H1 (cell line): ENCODE results near the gene GJB6. TPM values are rescaled to one million over a fixed set of nuclear protein-coding genes. Genes with fewer than 3 reads are reported as not detected.

ENCODE experiments used
- CTCF ChIA-PET: fragments of 300-600 bp; sonication (Branson Sonifier 250); formaldehyde crosslinking; loops from one replicate; lab custom pipeline; 2021; ENCODE audit not compliant: partially characterized antibody; lab: Charles Lee
- POLR2A ChIA-PET: fragments of 300-600 bp; sonication (Branson Sonifier 250); formaldehyde crosslinking; loops from one replicate; lab custom pipeline; 2021; ENCODE audit warnings: inconsistent platforms; ENCODE audit not compliant: partially characterized antibody; lab: Charles Lee
- DNase-seq, 2 experiments: peaks; one replicate each; pipeline versions ENCODE4 v3.0.0 to v3.0.0-alpha.2; 2010 to 2022; ENCODE audit warnings: low spot score in 2 of 2, low read depth in 1 of 2, mixed read lengths in 1 of 2
- FAIRE-seq: peaks from 2 replicates; lab custom pipeline; 2011; peaks lifted over from hg19 to GRCh38; lab: Jason Lieb, UNC
- H2AFZ ChIP-seq: 2 replicates; pipeline ENCODE4 v1.8.1; 2012; ENCODE audit warnings: low read length, inconsistent platforms
- H2AK5ac ChIP-seq: 2 replicates; pipeline ENCODE4 v1.6.1; 2013; ENCODE audit warnings: low read depth, low read length
- H2BK120ac ChIP-seq: replicated peaks from 2 replicates; pipeline ENCODE3; 2013; ENCODE audit warnings: low read depth, low read length, inconsistent platforms
- H2BK12ac ChIP-seq: 2 replicates; pipeline ENCODE4 v1.6.1; 2013; ENCODE audit warnings: low read depth, low read length
- H2BK15ac ChIP-seq: 2 replicates; pipeline ENCODE4 v1.6.1; 2013; ENCODE audit warnings: low read length
- H2BK20ac ChIP-seq: 2 replicates; pipeline ENCODE4 v1.6.1; 2013; ENCODE audit warnings: low read length
- H2BK5ac ChIP-seq: 2 replicates; pipeline ENCODE4 v1.6.1; 2013; ENCODE audit warnings: low read depth, low read length
- H3K14ac ChIP-seq: 2 replicates; pipeline ENCODE4 v1.6.1; 2013; ENCODE audit warnings: inconsistent platforms; ENCODE audit not compliant: insufficient read length
- H3K18ac ChIP-seq: 2 replicates; pipeline ENCODE4 v1.6.1; 2013; ENCODE audit warnings: low read length; ENCODE audit errors: extremely low read depth
- H3K23ac ChIP-seq: 2 replicates; pipeline ENCODE4 v1.6.1; 2013; ENCODE audit warnings: inconsistent platforms; ENCODE audit not compliant: insufficient read length
- H3K23me2 ChIP-seq: 2 replicates; pipeline ENCODE4 v1.6.1; 2013; ENCODE audit warnings: low read depth, low read length
- H3K27ac ChIP-seq: 2 replicates; pipeline ENCODE4 v1.6.1; 2011; ENCODE audit warnings: low read depth, low read length, inconsistent platforms
- H3K27me3 ChIP-seq, 4 experiments: replicated peaks in 1 of 4; 1 replicate in 1 of 4; 2 replicates in 3 of 4; pipeline versions ENCODE4 v1.6.1 to v1.8.1; 2011 to 2013; ENCODE audit warnings: low read length in 3 of 4, mild to moderate bottlenecking in 3 of 4, inconsistent platforms in 2 of 4, mixed read lengths in 2 of 4, moderate library complexity in 1 of 4; ENCODE audit not compliant: control insufficient read depth in 3 of 4, insufficient read depth in 3 of 4; ENCODE audit errors: extremely low read depth in 1 of 4
- H3K36me3 ChIP-seq, 4 experiments: 2 replicates each; pipeline versions ENCODE4 v1.6.1 to v1.8.1; 2011 to 2013; ENCODE audit warnings: mild to moderate bottlenecking in 4 of 4, low read length in 3 of 4, moderate library complexity in 2 of 4, control low read depth in 1 of 4, inconsistent platforms in 1 of 4; ENCODE audit not compliant: insufficient read depth in 4 of 4, control insufficient read depth in 2 of 4
- H3K4ac ChIP-seq: replicated peaks from 2 replicates; pipeline ENCODE3; 2013; ENCODE audit warnings: low read length, low read depth, mixed read lengths, inconsistent platforms; ENCODE audit not compliant: insufficient read length
- H3K4me1 ChIP-seq, 4 experiments: replicated peaks in 1 of 4; 1 replicate in 1 of 4; 2 replicates in 3 of 4; pipeline versions ENCODE4 v1.6.1 to v1.8.1; 2011 to 2013; ENCODE audit warnings: low read length in 3 of 4, inconsistent platforms in 2 of 4, mixed read lengths in 1 of 4; ENCODE audit not compliant: insufficient read depth in 4 of 4, control insufficient read depth in 3 of 4
- H3K4me2 ChIP-seq, 2 experiments: 2 replicates each; pipeline versions ENCODE4 v1.6.1 to v1.8.1; 2011 to 2013; ENCODE audit warnings: low read depth in 2 of 2, low read length in 2 of 2, control low read depth in 1 of 2, inconsistent platforms in 1 of 2, mild to moderate bottlenecking in 1 of 2; ENCODE audit not compliant: insufficient read depth in 1 of 2
- H3K4me3 ChIP-seq, 4 experiments: fragments of 200-600, 300-600 bp in 1 of 4; sonication (generic), shearing (Covaris generic), sonication (Bioruptor Twin) in 1 of 4; 2 replicates each; pipeline versions ENCODE4 v1.5.1 to v1.8.1; 2011 to 2016; ENCODE audit warnings: low read length in 4 of 4, low read depth in 3 of 4, control low read depth in 2 of 4, inconsistent platforms in 2 of 4, mild to moderate bottlenecking in 2 of 4, mixed read lengths in 1 of 4, moderate library complexity in 1 of 4; ENCODE audit not compliant: insufficient read depth in 2 of 4; ENCODE audit errors: extremely low read depth in 1 of 4
- H3K56ac ChIP-seq: replicated peaks from 2 replicates; pipeline ENCODE3; 2013; ENCODE audit warnings: low read depth, mild to moderate bottlenecking, mixed read lengths, low read length, inconsistent platforms; ENCODE audit not compliant: insufficient read length
- H3K79me1 ChIP-seq: 2 replicates; pipeline ENCODE4 v1.6.1; 2013; ENCODE audit warnings: low read depth, low read length, control low read depth
- H3K79me2 ChIP-seq, 2 experiments: 2 replicates each; pipeline versions ENCODE4 v1.6.1 to v1.8.1; 2012 to 2013; ENCODE audit warnings: low read length in 2 of 2, mild to moderate bottlenecking in 2 of 2, inconsistent platforms in 1 of 2; ENCODE audit not compliant: insufficient read depth in 2 of 2, control insufficient read depth in 1 of 2
- H3K9ac ChIP-seq, 4 experiments: replicated peaks in 1 of 4; 1 replicate in 1 of 4; 2 replicates in 3 of 4; pipeline versions ENCODE4 v1.6.1 to v1.8.1; 2011 to 2013; ENCODE audit warnings: low read depth in 3 of 4, low read length in 3 of 4, control low read depth in 2 of 4, mild to moderate bottlenecking in 2 of 4, moderate library complexity in 2 of 4, inconsistent platforms in 1 of 4; ENCODE audit errors: extremely low read depth in 1 of 4
- H3K9me3 ChIP-seq, 2 experiments: 2 replicates each; pipeline versions ENCODE4 v1.6.1 to v1.8.1; 2012 to 2013; ENCODE audit warnings: mild to moderate bottlenecking in 2 of 2, moderate library complexity in 2 of 2, control low read depth in 1 of 2, inconsistent platforms in 1 of 2, low read depth in 1 of 2, low read length in 1 of 2, mixed read lengths in 1 of 2; ENCODE audit not compliant: insufficient read depth in 2 of 2
- H4K20me1 ChIP-seq, 2 experiments: replicated peaks in 1 of 2; 2 replicates each; pipeline versions ENCODE3 to v1.8.1; 2011 to 2013; ENCODE audit warnings: inconsistent platforms in 2 of 2, low read length in 2 of 2, mild to moderate bottlenecking in 1 of 2; ENCODE audit not compliant: insufficient read depth in 2 of 2, control insufficient read depth in 1 of 2
- H4K5ac ChIP-seq: 2 replicates; pipeline ENCODE4 v1.6.1; 2013; ENCODE audit warnings: low read length, low read depth, mixed read lengths, inconsistent platforms; ENCODE audit not compliant: insufficient read length
- H4K8ac ChIP-seq: 2 replicates; pipeline ENCODE4 v1.8.0; 2013; ENCODE audit warnings: mild to moderate bottlenecking, moderate library complexity, low read length, inconsistent platforms; ENCODE audit not compliant: insufficient read depth; ENCODE audit errors: extremely low read depth
- H4K91ac ChIP-seq: replicated peaks from 2 replicates; pipeline ENCODE3; 2013; ENCODE audit warnings: low read length, mixed read lengths, inconsistent platforms; ENCODE audit not compliant: insufficient read length
- HDAC6 ChIP-seq: IDR thresholded peaks from one replicate; pipeline ENCODE4 v1.7.1; 2012; ENCODE audit warnings: low read depth, mild to moderate bottlenecking, inconsistent platforms, low read length, moderate library complexity
- RAD21 ChIP-seq, 2 experiments: IDR thresholded peaks in 1 of 2; conservative IDR thresholded peaks in 1 of 2; 2 replicates each; pipeline ENCODE4 v1.6.1; 2011; ENCODE audit warnings: low read depth in 2 of 2, low read length in 2 of 2, improper control_type of control experiment in 1 of 2, inconsistent platforms in 1 of 2, mild to moderate bottlenecking in 1 of 2, moderate library complexity in 1 of 2
- RFX5 ChIP-seq: IDR thresholded peaks from 2 replicates; pipeline ENCODE4 v1.6.1; 2011; ENCODE audit warnings: low read depth, low read length, improper control_type of control experiment, borderline replicate concordance
- WGBS, 2 experiments: shearing (Covaris generic) in 1 of 2; methylation state at CpG; one replicate each; pipeline versions ENCODE4 v1.1.6 to v1.1.7; 2013 to 2015; ENCODE audit warnings: low lambda C conversion rate in 2 of 2, mixed read lengths in 2 of 2, inconsistent platforms in 1 of 2, low coverage in 1 of 2, missing lambda C conversion rate in 1 of 2; ENCODE audit not compliant: insufficient replicate concordance in 2 of 2, insufficient coverage in 1 of 2, insufficient read length in 1 of 2; ENCODE audit errors: extremely low coverage in 1 of 2, missing lambda C conversion rate in 1 of 2; 5-methylcytosine and 5-hydroxymethylcytosine counted together
- polyA plus RNA-seq, 7 experiments: library from polyadenylated mRNA; depleted of rRNA in 3 of 7; stranded (reverse) in 5 of 7; unstranded in 2 of 7; fragments of >200 nt in 5 of 7; fragments of 200-250 nt in 2 of 7; gene quantifications; 1 replicate in 5 of 7; 2 replicates in 1 of 7; 4 replicates in 1 of 7; pipeline versions ENCODE4 v1.2.1 to v1.2.3, GENCODE V29; 2011 to 2013; ENCODE audit warnings: missing spikeins in 2 of 7, mixed read lengths in 2 of 7
- total RNA-seq: library from RNA; stranded (reverse); fragmentation: NEBNext Ultra II Directional; extraction: Animal tissue kit (Norgen Biotek cat#: 25700); gene quantifications from 2 replicates; pipeline ENCODE4 v1.2.1, GENCODE V29; 2021
- TF ChIP-seq, protein P1 (sequence below), 3 experiments: IDR thresholded peaks; 1 replicate in 2 of 3; 2 replicates in 1 of 3; pipeline versions ENCODE4 v1.5.1 to v1.6.1; 2011; ENCODE audit warnings: low read length in 3 of 3, mild to moderate bottlenecking in 3 of 3, inconsistent platforms in 2 of 3, low read depth in 1 of 3, moderate library complexity in 1 of 3; ENCODE audit not compliant: insufficient read depth in 1 of 3; ENCODE audit errors: control extremely low read depth in 1 of 3

The GJB6 gene
- total and polyA plus RNA-seq, 2 of the 8 experiments (the other 6 are each of a cell fraction or from before 2014, with no cell fraction given), result not detected

DNA sequence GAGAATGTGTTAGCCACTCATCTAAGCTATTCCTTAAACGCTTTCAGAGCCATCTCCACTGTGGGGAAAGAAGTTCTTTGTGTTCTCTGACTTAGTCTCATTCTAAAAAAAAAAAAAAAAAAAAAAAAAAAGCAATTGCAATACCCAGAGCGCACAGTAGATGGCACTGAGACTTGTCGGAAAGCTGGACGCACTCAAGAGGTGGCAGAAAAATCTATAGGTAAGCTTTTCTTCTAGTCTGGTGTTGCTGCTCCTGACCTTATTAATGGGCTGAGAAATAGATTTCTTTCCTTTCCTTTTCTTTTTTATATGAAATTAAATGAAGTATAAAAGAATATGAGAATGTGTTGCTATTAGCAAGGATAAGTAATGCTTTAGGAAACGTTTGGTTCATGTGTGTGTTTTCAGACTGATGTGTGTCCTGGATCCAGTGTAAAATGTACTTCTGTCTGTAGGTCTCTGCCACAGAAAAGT, 34.7 kb downstream of the GJB6 start:
- no peak overlapping the region for H3K23ac ChIP-seq
- peaks cover 0 to 9% (median 3%) of the 10 kb centered on the region in 4 experiments; a peak in 5 of 7 replicates for H3K4me1 ChIP-seq
- H3K23me2 ChIP-seq, result no peaks in the 10 kb centered on the region; the same call in 1 of the 2 replicates
- no peak overlapping the region for H2BK5ac ChIP-seq
- no peak overlapping the region for H4K8ac ChIP-seq
- no peaks in the 10 kb centered on the region for H3K79me2 ChIP-seq
- H3K14ac ChIP-seq, result no peak overlapping the region
- H3K9me3 ChIP-seq, result peaks cover 0 to 3% of the 10 kb centered on the region in 2 experiments; a peak in 1 of 4 replicates
- CTCF ChIA-PET, result interaction anchor here (0.6 to 4.6 kb wide), 44 partner anchors 9 to 1270 kb away, joined by 3 to 23 read pairs (median 3); no protein-coding TSS in a partner anchor
- peaks cover 28 to 49% (median 45%) of the 10 kb centered on the region in 4 experiments for H3K27me3 ChIP-seq
- H3K56ac ChIP-seq, result no peak overlapping the region
- DNase-seq (no peak), FAIRE-seq (no peak)
- no peak overlapping the region for H2BK20ac ChIP-seq
- H2AFZ ChIP-seq, result no peak overlapping the region
- H3K36me3 ChIP-seq, result no peaks in the 10 kb centered on the region; a peak in 1 of 8 replicates
- no peak overlapping the region for H3K4me2 ChIP-seq
- 12% methylated on average over 4 of the region's 5 CpGs; no CpG with 5 or more reads in 1 of the 2 experiments for WGBS, 2 experiments
- H4K5ac ChIP-seq, result no peak overlapping the region
- no peaks in the 10 kb centered on the region for H3K79me1 ChIP-seq
- H4K20me1 ChIP-seq, result peaks cover 0 to 7% of the 10 kb centered on the region in 2 experiments
- H3K18ac ChIP-seq, result no peak overlapping the region
- no peak overlapping the region for H3K27ac ChIP-seq
- POLR2A ChIA-PET, result no interaction called here
- H3K4me3 ChIP-seq, result no peak overlapping the region
- no peak overlapping the region for H3K9ac ChIP-seq
- no peak overlapping the region for H2BK120ac ChIP-seq
- TF ChIP-seq RAD21 (IDR thresholded peaks at IDR 0.05 in 1 of 2, conservative IDR thresholded peaks at IDR 0.05 in 1 of 2; ENCODE audit: low read depth in 2 of 2, low read length in 2 of 2), result peak; percentile 74 to 77
- TF ChIP-seq RFX5, result no peak
- TF ChIP-seq HDAC6, result no peak
- TF ChIP-seq, protein P1, sequence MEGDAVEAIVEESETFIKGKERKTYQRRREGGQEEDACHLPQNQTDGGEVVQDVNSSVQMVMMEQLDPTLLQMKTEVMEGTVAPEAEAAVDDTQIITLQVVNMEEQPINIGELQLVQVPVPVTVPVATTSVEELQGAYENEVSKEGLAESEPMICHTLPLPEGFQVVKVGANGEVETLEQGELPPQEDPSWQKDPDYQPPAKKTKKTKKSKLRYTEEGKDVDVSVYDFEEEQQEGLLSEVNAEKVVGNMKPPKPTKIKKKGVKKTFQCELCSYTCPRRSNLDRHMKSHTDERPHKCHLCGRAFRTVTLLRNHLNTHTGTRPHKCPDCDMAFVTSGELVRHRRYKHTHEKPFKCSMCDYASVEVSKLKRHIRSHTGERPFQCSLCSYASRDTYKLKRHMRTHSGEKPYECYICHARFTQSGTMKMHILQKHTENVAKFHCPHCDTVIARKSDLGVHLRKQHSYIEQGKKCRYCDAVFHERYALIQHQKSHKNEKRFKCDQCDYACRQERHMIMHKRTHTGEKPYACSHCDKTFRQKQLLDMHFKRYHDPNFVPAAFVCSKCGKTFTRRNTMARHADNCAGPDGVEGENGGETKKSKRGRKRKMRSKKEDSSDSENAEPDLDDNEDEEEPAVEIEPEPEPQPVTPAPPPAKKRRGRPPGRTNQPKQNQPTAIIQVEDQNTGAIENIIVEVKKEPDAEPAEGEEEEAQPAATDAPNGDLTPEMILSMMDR (IDR thresholded peaks at IDR 0.05; ENCODE audit: control extremely low read depth in 1 of 3, insufficient read depth in 1 of 3, low read depth in 1 of 3, low read length in 3 of 3), result peak; percentile 37 to 58 (median 53)
- H2BK12ac ChIP-seq, result no peak overlapping the region
- H2AK5ac ChIP-seq, result no peak overlapping the region
- H2BK15ac ChIP-seq, result no peak overlapping the region
- H4K91ac ChIP-seq, result no peak overlapping the region
- no peak overlapping the region for H3K4ac ChIP-seq
